GM19328 (cell line): ENCODE results near the gene REST.
A peak's percentile ranks its signal among the peaks of the same experiment; 100 is the strongest.

Source experiments
- ATAC-seq: cut with Tn5 transposase; IDR thresholded peaks from one replicate; pipeline ENCODE4 v1.9.1; 2021; ENCODE audit warnings: mild to moderate bottlenecking, moderate library complexity; ENCODE audit not compliant: unreplicated experiment

REST gene

GRCh38 chr4:56976837-56977320 is 69.2 kb downstream of the REST start:
- peak; percentile 15 for ATAC-seq

- peak; percentile 84 for ATAC-seq
Measured at GRCh38 chr4:56977321-56978012, 69.8 kb downstream of the REST start, which contains the start of gene NOA1. NOA1 (minus strand) TSS chr4:56977606; CDS start chr4:56977585, 21 bp downstream.

GRCh38 chr4:56978750-56979303 is 71.1 kb downstream of the REST start, which contains the start of gene POLR2B:
POLR2B (plus strand) TSS chr4:56978896; CDS start chr4:56978986, 90 bp downstream.
- ATAC-seq: peak; percentile 51

GRCh38 chr4:56979421-56980072 is 71.8 kb downstream of the REST start:
- ATAC-seq: no peak

GRCh38 chr4:56981795-56982201 is 74.1 kb downstream of the REST start:
- no peak for ATAC-seq

GRCh38 chr4:56986192-56986591 is 78.5 kb downstream of the REST start:
- ATAC-seq: no peak

- ATAC-seq: no peak
Measured at GRCh38 chr4:56986952-56987351, 79.3 kb downstream of the REST start.

GRCh38 chr4:56990109-56990905 is 82.6 kb downstream of the REST start:
- no peak for ATAC-seq

- no peak for ATAC-seq
Measured at GRCh38 chr4:56995525-56995924, 87.8 kb downstream of the REST start.

- ATAC-seq: no peak
Measured at GRCh38 chr4:56999751-57000150, 92.1 kb downstream of the REST start.

- ATAC-seq: no peak
Measured at GRCh38 chr4:57013543-57014120, 105.9 kb downstream of the REST start.
